Epithelial cell of esophagus (primary cell): ENCODE results near the gene TAAR2.
"Not testable (repeated sequence)": the region's sequence is repeated elsewhere in the genome, so short reads cannot be mapped to it uniquely, and the experiment has no call there.

ENCODE experiments used
- DNase-seq: peaks from one replicate; pipeline ENCODE4 v3.0.0; 2010; ENCODE audit warnings: low read depth
- H3K4me3 ChIP-seq: 2 replicates; pipeline ENCODE4 v1.5.1; 2011; ENCODE audit warnings: mild to moderate bottlenecking, low read length, control low read depth
- CTCF ChIP-seq: IDR thresholded peaks from 2 replicates; pipeline ENCODE4 v1.5.1; 2011; ENCODE audit warnings: low read depth, mild to moderate bottlenecking, low read length, control low read depth, inconsistent platforms; ENCODE audit not compliant: insufficient read depth; ENCODE audit errors: missing control alignments

The TAAR2 gene

GRCh38 chr6:132612449-132613108 is 11.5 kb downstream of the TAAR2 start:
- DNase-seq, result no peak
- no peak overlapping the region for H3K4me3 ChIP-seq
- no peak for TF ChIP-seq CTCF

- no peak for TF ChIP-seq CTCF
- no peak overlapping the region for H3K4me3 ChIP-seq
- DNase-seq, result no peak
Measured at GRCh38 chr6:132611616-132612015, 12.5 kb downstream of the TAAR2 start.

- no peak for DNase-seq
- H3K4me3 ChIP-seq, result no peak overlapping the region
- no peak for TF ChIP-seq CTCF
Measured at GRCh38 chr6:132607544-132608233, 16.4 kb downstream of the TAAR2 start.

- H3K4me3 ChIP-seq, result no peak overlapping the region
- no peak for TF ChIP-seq CTCF
- peak; percentile 61 for DNase-seq
Measured at GRCh38 chr6:132604635-132605152, 19.4 kb downstream of the TAAR2 start.

- not testable (repeated sequence) for DNase-seq, H3K4me3 ChIP-seq
Measured at GRCh38 chr6:132600900-132601299, 23.2 kb downstream of the TAAR2 start.

GRCh38 chr6:132598473-132598872 is 25.6 kb downstream of the TAAR2 start:
- peak; percentile 37 for DNase-seq
- H3K4me3 ChIP-seq, result no peak overlapping the region
- TF ChIP-seq CTCF, result peak; percentile 42

- H3K4me3 ChIP-seq, result no peak overlapping the region
- DNase-seq, result no peak
- no peak for TF ChIP-seq CTCF
Measured at GRCh38 chr6:132596201-132596600, 27.9 kb downstream of the TAAR2 start.
